ENCODE data around the gene USP20. TPM values are rescaled to one million over a fixed set of nuclear protein-coding genes. Genes with fewer than 3 reads are reported as not detected.
A peak's percentile ranks its signal among the peaks of the same experiment; 100 is the strongest.

USP20 gene
- total and polyA plus RNA-seq, 8 donors, result 7.3 to 52.1 (median 17.1) TPM

DNA sequence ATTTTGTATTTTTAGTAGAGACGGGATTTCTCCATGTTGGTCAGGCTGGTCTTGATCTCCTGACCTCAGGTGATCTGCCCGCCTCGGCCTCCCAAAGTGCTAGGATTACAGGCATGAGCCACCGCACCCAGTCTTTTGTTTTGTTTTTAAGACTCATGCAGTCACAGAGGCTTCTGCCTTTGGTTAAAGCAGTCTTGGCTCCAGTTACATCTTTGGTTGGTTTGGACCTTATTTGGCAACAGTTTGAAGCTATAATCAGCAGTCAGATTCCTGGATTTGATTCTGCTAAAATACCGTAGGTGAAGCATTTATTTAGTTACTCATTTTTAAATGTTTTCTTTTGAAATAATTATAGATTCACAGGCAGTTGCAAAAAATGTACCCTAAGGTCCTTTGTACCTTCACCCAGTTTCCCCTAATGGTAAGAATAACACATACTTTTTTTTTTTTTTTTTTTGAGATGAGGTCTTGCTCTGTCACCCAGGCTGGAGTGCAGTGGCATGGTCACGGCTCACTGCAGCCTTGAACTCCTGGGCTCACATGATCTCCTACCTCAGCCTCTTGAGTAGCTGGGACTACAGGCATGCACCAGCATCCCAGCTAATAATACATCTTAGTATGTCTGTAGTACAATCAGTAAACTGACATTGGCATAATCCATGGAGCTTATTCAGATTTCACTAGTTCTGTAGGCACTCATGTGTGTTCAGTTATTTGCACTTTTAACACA, 15.7 kb downstream of the USP20 start:
- TF ChIP-seq, protein P1, sequence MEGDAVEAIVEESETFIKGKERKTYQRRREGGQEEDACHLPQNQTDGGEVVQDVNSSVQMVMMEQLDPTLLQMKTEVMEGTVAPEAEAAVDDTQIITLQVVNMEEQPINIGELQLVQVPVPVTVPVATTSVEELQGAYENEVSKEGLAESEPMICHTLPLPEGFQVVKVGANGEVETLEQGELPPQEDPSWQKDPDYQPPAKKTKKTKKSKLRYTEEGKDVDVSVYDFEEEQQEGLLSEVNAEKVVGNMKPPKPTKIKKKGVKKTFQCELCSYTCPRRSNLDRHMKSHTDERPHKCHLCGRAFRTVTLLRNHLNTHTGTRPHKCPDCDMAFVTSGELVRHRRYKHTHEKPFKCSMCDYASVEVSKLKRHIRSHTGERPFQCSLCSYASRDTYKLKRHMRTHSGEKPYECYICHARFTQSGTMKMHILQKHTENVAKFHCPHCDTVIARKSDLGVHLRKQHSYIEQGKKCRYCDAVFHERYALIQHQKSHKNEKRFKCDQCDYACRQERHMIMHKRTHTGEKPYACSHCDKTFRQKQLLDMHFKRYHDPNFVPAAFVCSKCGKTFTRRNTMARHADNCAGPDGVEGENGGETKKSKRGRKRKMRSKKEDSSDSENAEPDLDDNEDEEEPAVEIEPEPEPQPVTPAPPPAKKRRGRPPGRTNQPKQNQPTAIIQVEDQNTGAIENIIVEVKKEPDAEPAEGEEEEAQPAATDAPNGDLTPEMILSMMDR (IDR thresholded peaks at IDR 0.05), result no peak
- TF ChIP-seq EP300 (IDR thresholded peaks at IDR 0.05) (no peak), POLR2AphosphoS5 (IDR thresholded peaks at IDR 0.05) (no peak), POLR2A (IDR thresholded peaks at IDR 0.05) (no peak)
- intact Hi-C loops (cut with DNase I; ENCODE audit: low total_unique reads), result no loop called here
- DNase-seq, result no peak
- 70 to 84% (median 80%) methylated on average over 6 of the region's 6 CpGs for WGBS, 5 donors
- Histone ChIP-seq H3K9me3 (no peaks in the 10 kb centered on the region), H3K27me3 (no peaks in the 10 kb centered on the region), H3K4me1 (peaks cover 0 to 41% (median 4%) of the 10 kb centered on the region in 4 donors), H3K27ac (peak overlapping the region in 3 of 5 donors; percentile 47 to 71 (median 66)), H3K36me3 (peaks cover 43 to 63% (median 60%) of the 10 kb centered on the region in 4 donors), H3K4me3 (no peak overlapping the region)

DNA sequence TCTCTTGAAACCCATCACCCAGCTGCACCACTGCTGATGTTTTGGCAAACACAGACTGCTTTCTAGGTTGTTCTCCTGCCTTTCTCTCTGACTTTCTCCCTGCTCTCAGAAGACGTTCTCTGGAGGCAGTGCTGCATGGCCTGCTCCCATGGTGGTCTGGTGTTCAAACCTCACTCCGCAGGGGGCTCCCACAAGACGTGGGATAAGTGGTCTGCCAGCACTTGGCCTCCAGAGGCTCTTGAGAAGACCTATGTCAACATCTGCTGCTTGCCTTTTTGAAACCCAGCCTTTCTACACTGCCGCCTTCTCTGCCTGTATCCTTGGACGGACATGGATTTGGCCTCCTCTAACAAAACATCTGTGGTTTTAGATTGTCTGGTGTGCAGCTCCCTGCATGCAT, 16.6 kb downstream of the USP20 start:
- peaks cover 50 to 71% (median 69%) of the 10 kb centered on the region in 4 donors for H3K36me3 ChIP-seq
- intact Hi-C loops (cut with DNase I; ENCODE audit: low total_unique reads), result no loop called here
- no peaks in the 10 kb centered on the region for H3K27me3 ChIP-seq
- no peak overlapping the region for H3K4me3 ChIP-seq
- peaks cover 0 to 39% (median 4%) of the 10 kb centered on the region in 4 donors for H3K4me1 ChIP-seq
- no peaks in the 10 kb centered on the region for H3K9me3 ChIP-seq
- WGBS, 5 donors, result 65 to 90% (median 66%) methylated on average over 5 of the region's 5 CpGs
- no peak for DNase-seq
- TF ChIP-seq, protein P1 (IDR thresholded peaks at IDR 0.05), result no peak
- TF ChIP-seq POLR2A (IDR thresholded peaks at IDR 0.05) (no peak), EP300 (IDR thresholded peaks at IDR 0.05) (no peak), POLR2AphosphoS5 (IDR thresholded peaks at IDR 0.05) (no peak)
- H3K27ac ChIP-seq, result peak overlapping the region in 2 of 5 donors; percentile 43 to 52

DNA sequence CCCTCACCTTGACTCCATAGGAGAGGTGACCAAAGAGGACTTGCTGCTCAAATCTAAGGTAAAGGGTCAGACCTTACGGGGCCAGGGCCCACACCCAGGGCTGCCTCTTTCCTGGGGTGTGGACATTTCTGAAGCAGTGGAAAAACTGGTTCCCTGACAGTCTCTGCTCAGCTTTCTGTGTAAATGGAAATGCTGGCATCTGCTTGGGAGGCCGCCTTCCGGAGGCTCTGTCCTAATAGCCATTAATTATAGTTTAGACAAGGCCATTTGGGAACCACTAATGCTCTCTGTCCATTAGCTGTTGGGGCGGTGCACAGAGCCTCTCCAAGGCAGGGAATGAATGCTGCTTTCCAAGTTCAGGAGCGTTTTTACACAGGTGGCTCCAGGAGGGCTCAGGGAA, 17.3 kb downstream of the USP20 start:
- H3K36me3 ChIP-seq, result peaks cover 53 to 79% (median 76%) of the 10 kb centered on the region in 4 donors
- intact Hi-C loops (cut with DNase I; ENCODE audit: low total_unique reads), result no loop called here
- DNase-seq, result peak in 1 of 2 donors; percentile 80
- H3K4me1 ChIP-seq, result peaks cover 0 to 31% (median 3%) of the 10 kb centered on the region in 4 donors
- no peak overlapping the region for H3K4me3 ChIP-seq
- WGBS, 5 donors, result 60 to 82% (median 73%) methylated on average over 5 of the region's 5 CpGs
- no peaks in the 10 kb centered on the region for H3K9me3 ChIP-seq
- H3K27ac ChIP-seq, result peak overlapping the region in 3 of 5 donors; percentile 39 to 52 (median 43)
- no peaks in the 10 kb centered on the region for H3K27me3 ChIP-seq
- no peak for TF ChIP-seq EP300 (IDR thresholded peaks at IDR 0.05)
- TF ChIP-seq POLR2A (IDR thresholded peaks at IDR 0.05), result no peak
- no peak for TF ChIP-seq POLR2AphosphoS5 (IDR thresholded peaks at IDR 0.05)
- TF ChIP-seq, protein P1 (IDR thresholded peaks at IDR 0.05), result no peak

- 49 to 72% (median 57%) methylated on average over 3 of the region's 3 CpGs for WGBS, 5 donors
- H3K9me3 ChIP-seq, result no peaks in the 10 kb centered on the region
- intact Hi-C loops (cut with DNase I; ENCODE audit: low total_unique reads), result no loop called here
- H3K4me1 ChIP-seq, result peaks cover 0 to 30% (median 3%) of the 10 kb centered on the region in 4 donors
- peaks cover 63 to 89% (median 87%) of the 10 kb centered on the region in 4 donors for H3K36me3 ChIP-seq
- no peaks in the 10 kb centered on the region for H3K27me3 ChIP-seq
- no peak overlapping the region for H3K27ac ChIP-seq
- TF ChIP-seq POLR2AphosphoS5 (IDR thresholded peaks at IDR 0.05) (no peak), POLR2A (IDR thresholded peaks at IDR 0.05) (no peak), EP300 (IDR thresholded peaks at IDR 0.05) (no peak)
- TF ChIP-seq, protein P1 (IDR thresholded peaks at IDR 0.05), result no peak
- DNase-seq, result no peak
- no peak overlapping the region for H3K4me3 ChIP-seq
Observed at GRCh38 chr9:129853614-129854013, 18.4 kb downstream of the USP20 start.

All from stomach (tissue), 9 donors.